ENCODE results near the gene FBXW4.

- TF ChIP-seq, protein P1, sequence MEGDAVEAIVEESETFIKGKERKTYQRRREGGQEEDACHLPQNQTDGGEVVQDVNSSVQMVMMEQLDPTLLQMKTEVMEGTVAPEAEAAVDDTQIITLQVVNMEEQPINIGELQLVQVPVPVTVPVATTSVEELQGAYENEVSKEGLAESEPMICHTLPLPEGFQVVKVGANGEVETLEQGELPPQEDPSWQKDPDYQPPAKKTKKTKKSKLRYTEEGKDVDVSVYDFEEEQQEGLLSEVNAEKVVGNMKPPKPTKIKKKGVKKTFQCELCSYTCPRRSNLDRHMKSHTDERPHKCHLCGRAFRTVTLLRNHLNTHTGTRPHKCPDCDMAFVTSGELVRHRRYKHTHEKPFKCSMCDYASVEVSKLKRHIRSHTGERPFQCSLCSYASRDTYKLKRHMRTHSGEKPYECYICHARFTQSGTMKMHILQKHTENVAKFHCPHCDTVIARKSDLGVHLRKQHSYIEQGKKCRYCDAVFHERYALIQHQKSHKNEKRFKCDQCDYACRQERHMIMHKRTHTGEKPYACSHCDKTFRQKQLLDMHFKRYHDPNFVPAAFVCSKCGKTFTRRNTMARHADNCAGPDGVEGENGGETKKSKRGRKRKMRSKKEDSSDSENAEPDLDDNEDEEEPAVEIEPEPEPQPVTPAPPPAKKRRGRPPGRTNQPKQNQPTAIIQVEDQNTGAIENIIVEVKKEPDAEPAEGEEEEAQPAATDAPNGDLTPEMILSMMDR (IDR thresholded peaks at IDR 0.05 in 2 of 3, conservative IDR thresholded peaks at IDR 0.05 in 1 of 3; ENCODE audit: control insufficient read depth in 2 of 3, extremely low read depth in 1 of 3, insufficient read depth in 1 of 3, low read depth in 3 of 3, low read length in 3 of 3): no peak
- TF ChIP-seq POLR2A (IDR thresholded peaks at IDR 0.05; ENCODE audit: low read depth, low read length): no peak
- TF ChIP-seq EED (IDR thresholded peaks at IDR 0.05; ENCODE audit: low read depth): no peak
- no peak for TF ChIP-seq JUNB (IDR thresholded peaks at IDR 0.05)
- TF ChIP-seq GABPA (IDR thresholded peaks at IDR 0.05; ENCODE audit: low read depth): no peak
- no peak for TF ChIP-seq NR2C2 (IDR thresholded peaks at IDR 0.05; ENCODE audit: borderline replicate concordance, control insufficient read depth, insufficient read length, low read depth)
- no peak for TF ChIP-seq ASH2L (IDR thresholded peaks at IDR 0.05; ENCODE audit: borderline replicate concordance, low read depth)
- TF ChIP-seq EGR1 (IDR thresholded peaks at IDR 0.05; ENCODE audit: borderline replicate concordance in 1 of 2, low read depth in 2 of 2, low read length in 2 of 2): no peak
- TF ChIP-seq, protein P2, sequence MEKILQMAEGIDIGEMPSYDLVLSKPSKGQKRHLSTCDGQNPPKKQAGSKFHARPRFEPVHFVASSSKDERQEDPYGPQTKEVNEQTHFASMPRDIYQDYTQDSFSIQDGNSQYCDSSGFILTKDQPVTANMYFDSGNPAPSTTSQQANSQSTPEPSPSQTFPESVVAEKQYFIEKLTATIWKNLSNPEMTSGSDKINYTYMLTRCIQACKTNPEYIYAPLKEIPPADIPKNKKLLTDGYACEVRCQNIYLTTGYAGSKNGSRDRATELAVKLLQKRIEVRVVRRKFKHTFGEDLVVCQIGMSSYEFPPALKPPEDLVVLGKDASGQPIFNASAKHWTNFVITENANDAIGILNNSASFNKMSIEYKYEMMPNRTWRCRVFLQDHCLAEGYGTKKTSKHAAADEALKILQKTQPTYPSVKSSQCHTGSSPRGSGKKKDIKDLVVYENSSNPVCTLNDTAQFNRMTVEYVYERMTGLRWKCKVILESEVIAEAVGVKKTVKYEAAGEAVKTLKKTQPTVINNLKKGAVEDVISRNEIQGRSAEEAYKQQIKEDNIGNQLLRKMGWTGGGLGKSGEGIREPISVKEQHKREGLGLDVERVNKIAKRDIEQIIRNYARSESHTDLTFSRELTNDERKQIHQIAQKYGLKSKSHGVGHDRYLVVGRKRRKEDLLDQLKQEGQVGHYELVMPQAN (conservative IDR thresholded peaks at IDR 0.05): no peak
Measured at GRCh38 chr10:101565370-101565900, 129.5 kb downstream of the FBXW4 start.

Measured in GM12878 (cell line).